NCI-H146 (cell line): ENCODE data around the gene MIEF1.

Source experiments
- DNase-seq: peaks from one replicate; lab custom pipeline; 2025; lab: John Stamatoyannopoulos, UW

Gene MIEF1

GRCh38 chr22:39502109-39502788 is at the start of gene MIEF1:
Gene MIEF1 (plus strand): TSS chr22:39502290. CDS start chr22:39511295, 9,005 bp downstream.
- DNase-seq, result peak; percentile 96

- no peak for DNase-seq
Measured at GRCh38 chr22:39452740-39453040, 49.4 kb upstream of the MIEF1 start.

GRCh38 chr22:39453765-39454378 is 48.2 kb upstream of the MIEF1 start:
- no peak for DNase-seq

- DNase-seq, result no peak
Measured at GRCh38 chr22:39454385-39454871, 47.7 kb upstream of the MIEF1 start.

GRCh38 chr22:39456522-39457197 is 45.4 kb upstream of the MIEF1 start, which contains the start of gene MGAT3:
Gene MGAT3 (plus strand): TSS chr22:39457012. CDS start chr22:39487348, 30,336 bp downstream.
- DNase-seq, result no peak

- no peak for DNase-seq
Measured at GRCh38 chr22:39457198-39457555, 44.9 kb upstream of the MIEF1 start.

GRCh38 chr22:39457556-39458443 is 44.3 kb upstream of the MIEF1 start:
- DNase-seq, result peak; percentile 10

- no peak for DNase-seq
Measured at GRCh38 chr22:39458444-39459083, 43.5 kb upstream of the MIEF1 start.

GRCh38 chr22:39459681-39460080 is 42.4 kb upstream of the MIEF1 start:
- no peak for DNase-seq

GRCh38 chr22:39462443-39463221 is 39.5 kb upstream of the MIEF1 start:
- no peak for DNase-seq

GRCh38 chr22:39463277-39463676 is 38.8 kb upstream of the MIEF1 start:
- no peak for DNase-seq

GRCh38 chr22:39463931-39464390 is 38.1 kb upstream of the MIEF1 start:
- no peak for DNase-seq

GRCh38 chr22:39466228-39467006 is 35.7 kb upstream of the MIEF1 start:
- no peak for DNase-seq

GRCh38 chr22:39467390-39467895 is 34.6 kb upstream of the MIEF1 start:
- no peak for DNase-seq

- no peak for DNase-seq
Measured at GRCh38 chr22:39468487-39469325, 33.4 kb upstream of the MIEF1 start.

- DNase-seq, result no peak
Measured at GRCh38 chr22:39469326-39469680, 32.8 kb upstream of the MIEF1 start.

- DNase-seq, result no peak
Measured at GRCh38 chr22:39469681-39470450, 32.2 kb upstream of the MIEF1 start.
